WERI-Rb-1 (cell line): ENCODE data around the gene PTPRH.
A peak's percentile ranks its signal among the peaks of the same experiment; 100 is the strongest.
"Not testable (repeated sequence)": the region's sequence is repeated elsewhere in the genome, so short reads cannot be mapped to it uniquely, and the experiment has no call there.

Source experiments
- DNase-seq: peaks from one replicate; pipeline ENCODE4 v3.0.0-alpha.2; 2020
- H3K27ac ChIP-seq: fragments of 250-450 bp; sonication (Bioruptor Pico); 2 replicates; pipeline ENCODE4 v1.5.1; 2020; ENCODE audit warnings: mild to moderate bottlenecking, moderate library complexity
- H3K27me3 ChIP-seq: fragments of 250-450 bp; sonication (Bioruptor Pico); 2 replicates; pipeline ENCODE4 v1.5.1; 2021; ENCODE audit warnings: mild to moderate bottlenecking, low read depth, moderate library complexity; ENCODE audit not compliant: insufficient read depth, severe bottlenecking
- H3K36me3 ChIP-seq: fragments of 250-450 bp; sonication (Bioruptor Pico); 2 replicates; pipeline ENCODE4 v1.5.1; 2020; ENCODE audit warnings: mild to moderate bottlenecking, moderate library complexity
- H3K4me3 ChIP-seq: 2 replicates; pipeline ENCODE4 v1.5.1; 2011; ENCODE audit warnings: low read depth, mild to moderate bottlenecking, control low read depth, low read length
- H3K9me3 ChIP-seq: fragments of 250-450 bp; sonication (Bioruptor Pico); 2 replicates; pipeline ENCODE4 v1.5.1; 2021; ENCODE audit warnings: mild to moderate bottlenecking, moderate library complexity; ENCODE audit not compliant: severe bottlenecking
- CTCF ChIP-seq: IDR thresholded peaks from 2 replicates; pipeline ENCODE4 v1.5.1; 2011; ENCODE audit warnings: low read depth, mild to moderate bottlenecking, control low read depth, inconsistent platforms, low read length

The PTPRH gene

GRCh38 chr19:55172741-55173140 is 36.6 kb downstream of the PTPRH start:
- H3K4me3 ChIP-seq = peak overlapping the region; percentile 66
- H3K9me3 ChIP-seq = peaks cover 11% of the 10 kb centered on the region
- no peak overlapping the region; the same call in 1 of the 2 replicates for H3K27ac ChIP-seq
- DNase-seq = no peak
- TF ChIP-seq CTCF = no peak
- H3K27me3 ChIP-seq = no peaks in the 10 kb centered on the region
- H3K36me3 ChIP-seq = no peaks in the 10 kb centered on the region

- not testable (repeated sequence) for H3K27ac ChIP-seq
These were observed 37.0 kb downstream of the PTPRH start for GRCh38 chr19:55172318-55172717.

GRCh38 chr19:55171440-55171839 is 37.9 kb downstream of the PTPRH start:
- H3K27me3 ChIP-seq = no peaks in the 10 kb centered on the region
- no peak for DNase-seq
- no peak for TF ChIP-seq CTCF
- H3K9me3 ChIP-seq = peaks cover 11% of the 10 kb centered on the region
- H3K27ac ChIP-seq = no peak overlapping the region
- H3K4me3 ChIP-seq = no peak overlapping the region
- no peaks in the 10 kb centered on the region for H3K36me3 ChIP-seq

More at GRCh38 chr19:55172318-55172717, 37.0 kb downstream of the PTPRH start:
- not testable (repeated sequence) for H3K27me3 ChIP-seq, DNase-seq, H3K4me3 ChIP-seq, H3K36me3 ChIP-seq
- H3K9me3 ChIP-seq = peaks cover 11% of the 10 kb centered on the region

- DNase-seq = no peak
- no peak overlapping the region for H3K27ac ChIP-seq
- H3K27me3 ChIP-seq = no peaks in the 10 kb centered on the region
- TF ChIP-seq CTCF = no peak
- no peaks in the 10 kb centered on the region for H3K9me3 ChIP-seq
- H3K36me3 ChIP-seq = no peaks in the 10 kb centered on the region
- H3K4me3 ChIP-seq = no peak overlapping the region
These were observed 40.2 kb downstream of the PTPRH start for GRCh38 chr19:55169136-55169535.

- TF ChIP-seq CTCF = no peak
- Histone ChIP-seq H3K36me3 (no peaks in the 10 kb centered on the region), H3K4me3 (peak within 1 kb of the TSS; percentile 52), H3K27ac (peak within 1 kb of the TSS; percentile 90), H3K9me3 (no peaks in the 10 kb centered on the region), H3K27me3 (peaks cover under 1% of the 10 kb centered on the region)
- DNase-seq = peak; percentile 98
These were observed 42.6 kb downstream of the PTPRH start, which contains the start of gene DNAAF3 for GRCh38 chr19:55166530-55167268. DNAAF3 (minus strand) TSS chr19:55166613; CDS start chr19:55166413, 200 bp downstream.

- Histone ChIP-seq H3K27me3 (peaks cover 5% of the 10 kb centered on the region), H3K4me3 (peak overlapping the region; percentile 52), H3K36me3 (no peaks in the 10 kb centered on the region), H3K27ac (no peak overlapping the region), H3K9me3 (no peaks in the 10 kb centered on the region)
- TF ChIP-seq CTCF = peak; percentile 75
- peak; percentile 90 for DNase-seq
These were observed 43.3 kb downstream of the PTPRH start for GRCh38 chr19:55165952-55166529.
